CD4-positive, alpha-beta T cell treated with Interferon gamma for 1 hour (primary cell): ENCODE data around the gene ITGA11.
"Not testable (repeated sequence)": the region's sequence is repeated elsewhere in the genome, so short reads cannot be mapped to it uniquely, and the experiment has no call there.

Experiments
- DNase-seq: peaks from one replicate; pipeline ENCODE4 v3.0.0-alpha.2; 2020

Gene ITGA11

DNA sequence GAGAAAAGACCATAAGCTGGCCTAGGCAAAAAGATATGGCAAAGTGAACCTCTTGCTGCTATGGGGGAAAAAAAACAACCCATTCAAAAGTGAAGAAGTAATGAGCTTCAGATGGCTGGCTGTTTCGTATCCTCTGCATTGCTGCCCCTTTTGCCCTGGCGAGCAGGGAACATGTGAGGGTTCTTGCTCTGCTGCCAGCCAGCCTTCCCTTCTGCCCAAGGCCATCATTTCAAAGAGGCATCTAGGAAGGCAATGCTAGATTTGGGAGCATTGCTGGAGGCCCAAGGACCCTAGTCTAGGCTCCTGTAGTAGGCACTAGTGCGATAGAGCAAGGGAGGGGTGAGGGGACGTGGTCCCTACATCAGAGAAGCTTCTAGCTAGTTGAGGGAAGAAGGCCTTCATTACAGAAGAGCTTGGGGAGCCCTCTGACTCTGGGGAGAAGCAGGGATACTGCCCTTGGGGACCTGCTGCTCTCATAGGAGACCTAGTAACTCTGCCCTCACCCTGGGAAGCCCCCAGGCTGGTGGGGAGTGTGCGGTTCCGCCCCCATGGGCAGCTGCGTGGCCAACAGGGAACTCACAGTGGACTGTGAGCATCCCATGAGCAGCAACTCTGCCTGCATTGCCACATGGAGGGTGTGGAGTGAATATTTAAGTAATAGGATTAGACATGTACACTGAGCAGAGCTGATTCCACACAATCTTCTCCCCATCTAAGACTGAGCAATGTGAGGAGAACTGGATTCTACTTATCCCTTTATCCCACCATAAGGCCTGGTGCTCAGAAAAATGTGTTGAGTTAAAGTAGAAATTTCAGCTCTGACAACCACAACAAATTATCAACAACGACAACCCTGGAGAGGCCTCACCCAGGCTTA is 21.3 kb downstream of the ITGA11 start:
- no peak for DNase-seq

DNA sequence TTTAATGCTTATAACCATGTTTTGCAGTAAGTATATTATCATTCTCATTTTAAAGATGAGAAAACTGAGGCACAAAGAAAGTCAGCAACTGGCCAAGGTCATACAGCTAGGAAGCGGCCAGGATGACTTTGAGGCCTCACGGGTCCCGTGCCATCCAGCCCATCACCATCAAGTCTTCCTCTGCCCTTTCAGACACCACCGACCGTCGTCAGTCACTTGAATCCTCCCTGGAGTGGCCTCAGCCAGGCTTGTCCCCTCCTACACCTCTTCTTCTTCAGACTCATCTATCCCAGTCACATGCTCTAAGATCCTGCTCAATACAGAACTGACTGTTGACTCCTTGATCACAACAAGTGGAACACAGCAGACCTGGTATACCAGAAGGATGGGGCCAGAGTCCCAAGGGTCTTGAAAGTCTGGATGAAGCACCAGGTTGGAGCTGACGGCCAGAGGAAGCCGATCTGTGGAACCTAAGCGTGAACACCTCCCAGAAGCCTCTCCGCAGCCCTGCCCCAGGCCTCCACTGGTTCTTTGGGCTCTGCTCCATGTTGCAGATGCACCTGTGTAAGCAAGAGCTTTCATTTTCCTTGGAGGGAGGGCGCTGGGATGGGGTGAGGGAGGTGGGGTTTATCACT is 22.1 kb downstream of the ITGA11 start:
- no peak for DNase-seq

DNA sequence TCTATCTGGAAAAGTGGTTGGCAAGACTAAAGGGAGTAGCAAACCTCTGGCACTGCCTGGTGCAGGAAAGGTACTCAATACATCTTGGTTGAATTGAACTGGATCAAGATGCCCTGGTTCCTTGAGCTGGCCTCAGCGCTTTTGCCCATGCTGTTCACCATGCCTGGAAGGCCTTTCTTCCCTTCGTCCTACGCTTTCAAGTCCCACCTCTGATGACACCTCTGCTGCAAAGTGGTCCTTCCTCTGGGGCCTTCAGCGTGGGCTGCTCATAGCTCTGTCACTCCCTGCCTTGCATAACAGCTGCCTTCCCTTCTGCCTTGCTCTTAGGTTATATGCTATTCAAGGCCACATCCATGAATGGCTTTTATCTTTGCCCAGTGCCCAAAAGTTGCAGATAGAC is 23.0 kb downstream of the ITGA11 start:
- DNase-seq = no peak

DNA sequence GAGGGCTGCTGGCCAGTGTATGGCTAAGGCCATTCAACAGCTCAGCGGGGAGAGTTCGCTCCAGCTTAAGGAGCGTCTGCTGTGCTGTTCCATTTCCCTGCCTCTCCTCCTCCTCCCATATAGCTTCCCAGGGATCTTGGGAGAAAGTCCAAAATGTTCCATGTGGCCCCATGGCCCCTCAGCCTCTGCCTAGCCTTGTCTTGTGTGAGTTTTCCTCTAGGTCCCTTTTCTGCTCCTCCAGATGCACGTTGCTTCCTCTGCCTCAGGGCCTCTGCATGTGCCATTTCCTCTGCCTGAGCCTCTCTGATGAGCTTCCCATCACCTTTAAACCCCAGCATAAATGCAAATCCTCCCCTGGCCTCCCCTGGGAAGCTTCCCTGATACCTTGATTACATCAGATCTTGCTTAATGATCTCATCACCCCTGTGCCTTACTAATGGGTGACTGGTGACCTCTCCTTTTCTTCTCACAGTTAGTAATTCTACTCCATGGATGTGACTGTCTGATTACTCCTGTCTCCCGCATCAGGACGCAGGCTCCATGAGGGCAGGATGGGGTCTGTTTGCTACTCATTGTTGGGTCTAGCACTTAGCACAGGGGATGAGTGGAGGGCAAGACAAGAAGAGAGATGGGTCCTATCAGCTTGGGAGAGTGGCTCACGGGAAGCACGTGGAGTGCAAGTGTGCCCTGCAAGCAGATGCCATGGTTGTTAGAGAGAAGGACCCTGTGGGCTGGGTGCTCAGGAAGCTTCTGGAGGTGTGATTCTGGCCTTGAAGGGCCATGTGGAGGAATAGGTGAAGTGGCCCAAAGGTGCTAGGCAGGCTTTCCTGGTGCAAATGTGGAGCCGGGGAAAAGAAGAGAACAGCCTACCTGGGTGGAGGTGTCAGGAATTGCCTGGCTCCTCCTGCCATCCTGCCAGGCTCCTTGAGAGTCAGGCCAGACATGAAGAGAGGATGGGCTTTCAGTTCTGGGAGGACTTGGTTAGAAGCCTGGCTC is 23.8 kb downstream of the ITGA11 start:
- no peak for DNase-seq

DNA sequence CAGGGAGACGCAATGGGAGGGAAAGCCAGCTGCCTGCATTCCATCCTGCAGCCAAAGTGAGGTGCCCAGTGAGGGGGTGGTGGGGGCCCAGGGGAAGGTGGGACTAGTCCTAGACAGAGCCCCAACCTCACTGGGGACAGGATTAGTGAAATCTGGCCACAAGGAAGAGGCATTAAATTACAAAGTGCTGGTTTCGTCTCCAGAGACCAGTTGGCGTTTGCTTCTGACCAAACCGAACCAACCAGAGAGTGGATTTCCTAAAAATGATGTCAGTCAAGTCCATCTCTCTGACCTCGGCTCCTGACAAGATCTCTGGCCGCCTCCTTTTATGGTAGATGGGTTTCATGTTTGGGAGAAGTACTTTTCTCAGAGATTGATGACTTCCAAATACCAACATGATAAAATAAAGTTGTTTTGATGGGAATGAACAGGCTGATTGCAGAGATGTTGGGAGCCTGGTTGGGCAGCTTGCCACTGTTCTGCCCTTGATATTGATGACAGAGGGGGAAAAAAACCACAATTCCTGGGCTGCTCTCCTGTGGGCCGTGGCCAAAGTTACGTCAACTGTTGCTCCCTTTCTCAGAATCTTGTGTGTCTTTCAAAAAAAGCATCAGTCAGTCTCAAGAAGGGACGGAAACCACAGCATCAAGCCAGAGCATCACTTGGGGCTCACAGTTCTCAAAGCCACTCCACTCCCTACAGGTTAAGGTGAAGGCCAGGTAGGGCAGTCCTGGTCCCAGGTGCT is 24.6 kb downstream of the ITGA11 start:
- no peak for DNase-seq

DNA sequence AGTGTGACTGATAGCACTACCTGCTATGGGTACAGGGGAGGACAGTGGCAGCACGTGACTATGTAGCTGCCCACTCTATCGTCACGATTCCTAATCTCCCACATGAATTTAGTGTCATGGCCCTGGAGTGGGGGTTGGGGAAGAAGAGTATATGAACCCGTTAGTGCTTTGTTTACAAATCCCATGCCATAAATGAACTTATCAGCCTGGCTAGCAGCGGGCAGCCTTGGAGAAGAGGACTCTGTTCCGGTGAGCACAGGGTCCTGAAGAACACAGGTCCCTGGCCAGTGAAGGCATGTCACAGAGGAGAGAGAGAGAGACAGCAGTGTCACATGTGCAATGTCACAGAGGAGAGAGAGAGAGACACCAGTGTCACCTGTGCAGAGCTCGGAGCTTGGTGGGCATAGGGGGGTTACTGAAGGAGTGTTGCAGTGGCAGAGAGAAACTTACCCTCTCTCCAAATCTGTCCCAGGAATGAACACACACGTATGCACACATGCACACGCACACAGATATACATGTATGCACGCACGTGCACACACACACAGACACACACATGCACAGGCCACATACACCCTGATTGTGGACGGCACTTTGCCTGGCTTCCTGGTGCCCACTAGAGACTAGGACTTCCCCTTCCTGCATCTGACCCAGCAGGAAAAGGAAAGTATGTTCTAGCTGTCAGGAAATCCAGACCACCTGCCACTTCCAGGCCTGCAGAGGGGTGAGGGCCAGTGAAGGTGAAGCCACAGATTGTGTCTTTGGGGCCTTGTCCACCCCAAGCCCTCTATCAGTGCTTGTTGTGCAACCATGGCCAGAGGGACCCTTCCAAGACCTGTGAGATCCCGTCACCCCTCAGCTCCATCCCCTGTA is 26.3 kb downstream of the ITGA11 start:
- DNase-seq = no peak

DNA sequence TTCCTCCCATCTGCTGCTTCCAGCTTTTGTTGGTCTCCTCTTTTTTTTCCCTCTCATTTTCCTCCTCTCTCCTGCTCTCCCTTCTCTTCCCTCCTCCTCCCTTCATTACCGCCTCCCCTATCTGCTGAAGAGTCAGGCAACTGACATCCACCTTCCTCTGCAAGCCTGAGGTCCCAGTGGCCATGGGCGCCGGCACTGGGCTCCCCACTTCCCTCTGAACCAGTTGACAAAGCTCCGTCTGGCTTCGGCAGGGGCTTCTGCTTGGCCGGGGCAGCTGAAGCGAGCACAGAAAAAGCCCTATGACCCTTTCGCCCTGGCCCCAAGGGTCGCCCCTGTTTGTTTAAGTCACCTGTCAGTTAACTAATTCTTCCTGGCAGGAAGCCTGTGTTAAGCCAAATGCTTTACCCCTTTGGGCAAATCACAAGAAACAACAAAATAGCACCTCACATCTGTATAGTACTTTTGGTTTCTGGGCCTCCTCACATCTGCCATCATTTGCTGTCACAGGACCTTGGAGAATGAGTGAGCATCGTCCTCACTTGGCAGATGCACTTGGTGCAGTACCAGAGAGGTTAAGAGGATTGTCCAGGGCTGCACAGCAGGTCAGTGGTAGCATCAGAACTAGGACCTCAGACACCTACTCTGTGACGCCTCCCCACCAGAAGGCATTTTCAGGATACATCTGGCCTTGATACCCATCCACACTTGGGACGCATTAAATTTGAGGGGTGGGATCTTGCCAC is 27.7 kb downstream of the ITGA11 start:
- DNase-seq = no peak

DNA sequence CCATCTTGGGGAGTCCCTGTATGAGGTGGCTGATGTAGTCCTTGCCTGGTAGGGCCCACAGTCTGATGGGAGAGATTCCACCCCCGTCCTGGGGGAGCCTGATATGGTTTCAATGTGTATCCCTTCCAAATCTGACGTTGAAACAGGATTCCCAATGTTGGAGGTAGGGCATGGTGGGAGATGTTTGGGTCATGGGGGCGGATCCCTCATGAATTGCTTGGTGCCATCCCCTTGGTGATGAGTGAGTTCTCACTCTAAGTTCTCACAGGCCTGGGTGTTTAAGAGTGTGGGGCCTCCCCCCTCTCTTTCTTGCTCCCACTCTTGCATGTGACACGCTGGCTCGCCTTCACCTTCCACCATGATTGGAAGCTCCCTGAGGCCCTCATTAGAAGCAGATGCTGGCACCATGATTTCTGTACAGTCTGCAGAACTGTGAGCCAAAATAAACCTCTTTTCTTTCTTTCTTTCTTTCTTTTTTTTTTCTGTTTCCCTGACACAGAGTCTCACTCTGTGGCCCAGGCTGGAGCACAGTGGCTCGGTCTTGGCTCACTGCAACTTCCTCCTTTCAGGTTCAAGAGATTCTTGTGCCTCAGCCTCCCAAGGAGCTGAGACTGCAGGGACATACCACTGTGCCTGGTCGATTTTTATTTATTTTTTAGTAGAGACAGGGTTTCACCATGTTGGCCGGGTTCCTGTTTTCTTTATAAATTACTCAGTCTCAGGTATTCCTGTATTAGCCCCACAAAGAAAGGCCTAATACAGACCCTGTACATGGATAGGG is 28.6 kb downstream of the ITGA11 start:
- no peak for DNase-seq

DNA sequence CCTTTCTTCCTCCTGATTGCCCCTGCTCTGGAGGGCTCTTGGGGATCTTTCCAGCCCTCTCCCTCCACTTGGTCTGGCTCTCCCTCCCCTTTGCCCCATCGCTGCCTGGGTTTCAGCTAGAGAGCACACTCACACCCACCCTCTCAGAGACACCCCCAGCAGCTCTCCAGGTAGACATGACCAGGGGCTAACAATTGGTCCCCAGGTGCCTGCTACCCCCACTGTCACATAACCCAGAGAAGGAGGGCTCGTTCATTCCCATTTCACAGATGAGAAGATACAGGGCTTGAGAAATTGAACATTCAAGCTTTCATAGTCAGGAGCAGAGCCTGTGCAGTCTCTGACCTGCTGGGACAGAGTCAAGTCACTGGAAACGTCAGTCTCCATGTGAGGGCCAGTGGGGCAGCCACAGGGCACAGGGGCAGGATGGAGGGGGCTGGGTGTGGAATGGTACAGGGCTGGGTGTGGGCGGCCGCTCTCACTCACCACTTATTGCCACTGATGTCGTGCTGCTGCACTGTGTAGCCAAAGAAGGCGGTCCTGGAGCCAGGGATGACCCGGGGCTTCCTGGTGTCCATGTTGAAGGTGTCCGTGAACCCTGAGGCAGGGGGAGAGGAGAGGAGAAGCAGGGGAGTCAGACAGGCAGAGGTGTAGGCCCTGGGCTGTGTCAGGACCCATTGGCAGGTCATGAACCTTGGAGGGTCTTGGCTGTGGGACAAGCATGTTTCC is 29.4 kb downstream of the ITGA11 start:
- DNase-seq = no peak

DNA sequence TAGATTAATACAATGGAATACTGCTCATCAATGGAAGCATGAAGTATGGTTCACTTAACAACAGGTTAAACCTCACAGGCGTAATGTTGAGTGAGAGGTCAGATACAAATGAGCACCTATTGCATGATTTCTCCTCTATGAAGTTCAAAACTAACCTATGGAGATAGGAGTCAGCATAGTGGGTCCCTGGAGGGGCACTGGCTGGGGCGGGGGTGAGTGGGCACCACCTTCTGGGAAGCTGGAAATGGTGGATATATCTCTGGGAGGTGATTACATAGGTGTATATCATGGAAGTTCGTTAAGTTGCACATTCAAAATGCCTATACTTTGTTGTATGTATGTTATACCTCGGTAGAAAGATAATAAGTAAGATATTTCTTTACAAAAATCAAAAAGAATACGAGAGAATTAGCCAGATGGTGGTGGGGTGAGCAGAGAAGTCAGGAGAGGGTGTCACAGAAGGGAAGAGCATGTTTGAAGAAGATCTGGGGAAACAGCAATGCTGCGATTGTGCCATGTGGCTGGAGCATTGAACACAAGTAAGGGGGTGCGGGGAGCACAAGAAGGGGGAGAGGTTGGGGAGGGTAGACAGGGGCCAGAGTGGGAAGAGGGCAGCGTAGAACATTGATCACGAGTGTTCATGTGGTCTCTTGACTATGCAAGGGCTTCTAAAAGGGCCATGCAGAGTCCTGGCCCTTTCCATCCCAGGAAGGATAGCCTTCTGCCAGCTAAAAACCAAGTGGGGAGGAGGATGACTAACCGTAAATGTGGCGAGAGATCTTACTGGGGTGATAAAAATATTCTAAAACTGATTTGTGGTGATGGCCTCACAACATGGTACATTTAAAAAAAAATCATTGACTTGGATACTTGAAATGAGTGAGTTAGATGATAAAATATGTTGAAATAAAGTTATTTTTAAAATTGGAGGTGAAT is 30.2 kb downstream of the ITGA11 start:
- no peak for DNase-seq

DNA sequence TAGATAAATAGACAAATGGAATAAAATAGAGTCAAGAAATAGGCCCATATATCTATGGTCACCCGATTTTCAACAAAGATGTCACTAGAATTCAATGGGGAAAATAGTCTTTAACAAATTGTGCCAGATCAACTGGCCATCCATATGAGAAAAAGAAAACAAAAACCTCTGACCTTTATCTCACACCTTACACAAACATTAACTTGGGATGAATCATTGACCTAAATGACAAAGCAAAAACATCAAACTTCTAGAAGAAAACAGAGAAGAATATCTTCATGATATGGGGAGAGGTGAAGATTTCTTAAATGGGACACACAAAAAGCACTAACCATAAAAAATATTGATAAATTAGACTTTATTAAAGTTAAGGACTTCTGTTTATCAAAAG is 31.9 kb downstream of the ITGA11 start:
- DNase-seq = no peak

DNA sequence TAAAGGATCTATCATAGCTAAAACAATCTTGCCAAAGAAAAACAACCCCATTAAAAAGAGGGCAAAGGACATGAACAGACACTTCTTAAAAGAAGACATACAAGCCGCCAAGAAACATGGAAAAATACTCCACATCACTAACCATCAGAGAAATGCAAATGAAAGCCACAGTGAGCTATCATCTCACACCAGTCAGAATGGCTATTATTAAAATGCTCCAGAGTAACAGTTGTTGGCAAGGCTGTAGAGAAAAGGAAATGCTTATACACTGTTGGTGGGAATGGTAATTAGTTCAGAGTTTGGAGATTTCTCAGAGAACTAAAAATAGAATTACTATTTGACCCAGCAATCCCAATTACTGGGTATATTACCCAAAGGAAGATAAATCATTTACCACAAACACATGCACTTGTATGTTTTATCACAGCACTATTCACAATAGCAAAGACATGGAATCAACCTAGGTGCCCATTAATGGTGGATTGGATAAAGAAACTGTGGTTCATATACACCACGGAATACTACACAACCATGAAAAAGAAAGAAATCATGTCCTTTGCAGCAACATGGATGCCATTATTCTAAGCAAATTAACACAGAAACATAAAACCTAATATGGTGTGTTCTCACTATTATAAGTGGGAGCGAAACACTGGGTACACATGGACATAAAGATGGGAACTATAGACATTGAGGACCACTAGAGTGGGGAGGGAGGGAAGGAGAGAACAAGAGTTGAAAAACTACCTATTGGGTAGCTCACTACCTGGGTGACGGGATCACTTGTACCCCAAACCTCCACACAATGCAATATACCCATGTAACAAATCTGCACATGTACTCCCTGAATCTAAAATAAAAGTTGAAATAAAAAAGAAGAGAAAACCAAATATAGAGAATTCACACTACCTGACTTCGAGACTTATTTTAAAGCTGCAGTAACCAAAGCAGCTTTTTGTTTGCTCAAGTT is 32.6 kb downstream of the ITGA11 start:
- DNase-seq = no peak

DNA sequence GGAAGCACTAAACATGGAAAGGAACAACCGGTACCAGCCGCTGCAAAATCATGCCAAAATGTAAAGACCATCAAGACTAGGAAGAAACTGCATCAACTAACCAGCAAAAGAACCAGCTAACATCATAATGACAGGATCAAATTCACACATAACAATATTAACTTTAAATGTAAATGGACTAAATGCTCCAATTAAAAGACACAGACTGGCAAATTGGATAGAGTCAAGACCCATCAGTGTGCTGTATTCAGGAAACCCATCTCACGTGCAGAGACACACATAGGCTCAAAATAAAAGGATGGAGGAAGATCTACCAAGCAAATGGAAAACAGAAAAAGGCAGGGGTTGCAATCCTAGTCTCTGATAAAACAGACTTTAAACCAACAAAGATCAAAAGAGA is 34.0 kb downstream of the ITGA11 start:
- DNase-seq = not testable (repeated sequence)

DNA sequence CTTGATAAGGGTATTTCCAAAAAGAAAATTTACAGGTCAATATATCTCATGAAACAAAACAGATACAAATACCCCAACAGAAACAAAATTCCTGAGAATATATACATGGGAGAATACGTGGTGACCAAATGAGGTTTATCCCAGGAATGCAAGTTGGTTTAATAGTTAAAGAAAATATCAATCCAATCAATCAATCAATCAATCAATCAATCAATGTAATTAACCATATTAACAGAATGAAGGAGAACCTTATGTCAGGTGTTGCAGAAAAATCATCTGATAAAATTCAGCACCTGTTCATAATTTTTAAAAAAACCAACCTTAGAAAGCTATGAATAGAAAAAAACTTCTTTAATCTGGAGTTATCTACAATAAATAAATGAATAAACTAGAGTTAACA is 35.9 kb downstream of the ITGA11 start:
- DNase-seq = no peak

DNA sequence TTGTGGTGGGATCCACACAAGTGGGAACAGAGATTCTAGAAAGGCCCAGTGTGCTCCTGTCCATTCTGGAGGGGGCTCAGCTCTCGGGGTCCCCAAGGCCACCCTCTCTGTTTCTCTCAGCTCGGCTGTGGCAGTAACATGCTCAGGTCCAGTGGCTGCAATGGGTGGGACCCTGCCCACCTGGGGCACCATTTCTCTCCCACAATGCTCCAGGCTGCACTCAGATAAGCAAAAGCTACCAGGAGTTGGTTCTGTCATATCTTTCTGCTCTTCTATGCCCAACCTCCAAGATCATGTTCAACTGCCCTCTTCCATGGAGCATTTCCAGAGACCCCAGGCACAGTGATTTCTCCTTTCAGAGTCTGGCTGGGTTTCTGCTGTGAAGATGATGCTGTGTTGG is 40.8 kb downstream of the ITGA11 start:
- no peak for DNase-seq

DNA sequence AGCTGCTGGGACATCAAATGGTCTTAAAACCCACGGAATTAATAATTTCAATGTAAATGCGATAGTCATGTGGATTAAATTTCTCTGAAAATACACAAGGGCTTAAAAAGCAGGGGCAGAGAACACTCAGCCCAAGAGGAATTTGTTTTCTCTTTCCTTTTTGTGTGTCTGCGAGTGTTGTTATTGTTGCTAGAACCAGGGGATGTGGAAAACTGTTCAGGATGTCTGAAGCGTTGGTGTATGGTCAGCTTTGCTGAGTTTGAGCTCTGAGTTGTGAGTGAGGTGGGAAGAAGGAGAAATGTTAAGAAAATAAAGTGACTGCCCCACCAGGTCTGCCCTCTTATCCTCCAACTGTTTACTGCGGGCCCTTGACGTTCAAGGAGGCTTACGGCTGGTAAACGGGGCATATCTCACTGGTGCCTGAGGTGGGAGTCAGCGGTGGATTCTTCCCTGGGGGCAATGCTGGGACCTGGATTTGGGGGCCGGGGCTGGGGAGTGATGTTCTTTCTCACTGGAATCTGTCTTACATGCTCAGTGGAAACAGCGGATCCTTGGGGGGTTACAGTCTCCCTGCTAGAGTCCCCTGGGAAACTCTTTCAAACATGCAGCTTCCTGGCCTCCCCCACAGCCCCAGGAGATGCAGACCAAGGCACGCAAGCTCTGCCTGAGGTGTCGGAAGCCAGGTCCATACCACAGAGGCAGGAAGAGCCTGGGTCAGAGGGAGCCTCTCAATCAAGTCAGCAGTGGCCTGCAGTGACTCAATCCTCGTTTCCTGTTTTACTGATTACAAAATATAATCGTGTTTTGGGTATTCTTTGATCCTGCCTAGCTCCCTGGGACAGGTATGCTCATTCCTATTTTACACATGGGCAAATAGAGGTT is 41.8 kb downstream of the ITGA11 start:
- DNase-seq = no peak
